GM21576 (cell line): Measurements from ENCODE around the gene TIMM17A.

Experiments
- ATAC-seq: cut with Tn5 transposase; IDR thresholded peaks from one replicate; pipeline ENCODE4 v1.9.1; 2021; ENCODE audit warnings: mild to moderate bottlenecking, moderate library complexity; ENCODE audit not compliant: unreplicated experiment

Gene TIMM17A

GRCh38 chr1:201982623-201983379 is 27.5 kb downstream of the TIMM17A start, which contains the start of gene RNPEP:
Gene RNPEP, plus strand, starts transcription at chr1:201982648. Its CDS starts 19 bp downstream, at chr1:201982667.
- ATAC-seq: peak; percentile 75

GRCh38 chr1:201983380-201983805 is 28.1 kb downstream of the TIMM17A start:
- ATAC-seq: no peak

GRCh38 chr1:201984446-201984845 is 29.1 kb downstream of the TIMM17A start:
- no peak for ATAC-seq

GRCh38 chr1:201985355-201985754 is 30.1 kb downstream of the TIMM17A start:
- ATAC-seq: no peak

- ATAC-seq: no peak
Measured at GRCh38 chr1:201988601-201989000, 33.3 kb downstream of the TIMM17A start.

GRCh38 chr1:201989354-201990128 is 34.2 kb downstream of the TIMM17A start:
- no peak for ATAC-seq

GRCh38 chr1:201990427-201990826 is 35.1 kb downstream of the TIMM17A start:
- no peak for ATAC-seq

- no peak for ATAC-seq
Measured at GRCh38 chr1:201999625-202000238, 44.4 kb downstream of the TIMM17A start.

- ATAC-seq: no peak
Measured at GRCh38 chr1:202002507-202002906, 47.2 kb downstream of the TIMM17A start.

- no peak for ATAC-seq
Measured at GRCh38 chr1:202004711-202005110, 49.4 kb downstream of the TIMM17A start.

- ATAC-seq: no peak
Measured at GRCh38 chr1:202005958-202006357, 50.7 kb downstream of the TIMM17A start.

- no peak for ATAC-seq
Measured at GRCh38 chr1:202007304-202007703, 52.0 kb downstream of the TIMM17A start.

- ATAC-seq: no peak
Measured at GRCh38 chr1:202007805-202008489, 52.6 kb downstream of the TIMM17A start.

GRCh38 chr1:202009326-202010179 is 54.2 kb downstream of the TIMM17A start:
- peak; percentile 51 for ATAC-seq

- ATAC-seq: peak; percentile 56
Measured at GRCh38 chr1:202010180-202011015, 55.1 kb downstream of the TIMM17A start, which contains the start of gene ELF3. Gene ELF3, plus strand, starts transcription at chr1:202010587. Its CDS starts 550 bp downstream, at chr1:202011137.

- ATAC-seq: no peak
Measured at GRCh38 chr1:202011994-202012393, 56.7 kb downstream of the TIMM17A start.

GRCh38 chr1:202012544-202013478 is 57.5 kb downstream of the TIMM17A start:
- no peak for ATAC-seq

- no peak for ATAC-seq
Measured at GRCh38 chr1:202013603-202014002, 58.3 kb downstream of the TIMM17A start.
